Retinal pigment epithelial cell (primary cell): ENCODE data around the gene TUBD1.
"Not testable (repeated sequence)": the region's sequence is repeated elsewhere in the genome, so short reads cannot be mapped to it uniquely, and the experiment has no call there.

Experiments used
- DNase-seq: peaks from one replicate; pipeline ENCODE4 v3.0.0-alpha.2; 2010; ENCODE audit warnings: low read depth
- H3K4me3 ChIP-seq: 2 replicates; pipeline ENCODE4 v1.5.1; 2011; ENCODE audit warnings: mild to moderate bottlenecking, low read length, control low read depth, moderate library complexity
- TF ChIP-seq, protein P1 (sequence below): conservative IDR thresholded peaks from 2 replicates; pipeline ENCODE4 v1.5.1; 2011; ENCODE audit warnings: low read depth, low read length, control low read depth, inconsistent platforms

TUBD1 gene

GRCh38 chr17:59892924-59893675 lies at the start of gene TUBD1, which contains the start of gene RPS6KB1:
Gene TUBD1 (minus strand): TSS chr17:59892943. CDS start chr17:59891002, 1,941 bp downstream.
Gene RPS6KB1 (plus strand): TSS chr17:59893121. CDS start chr17:59893185, 64 bp downstream.
- H3K4me3 ChIP-seq, result peak within 1 kb of the TSS; percentile 71
- TF ChIP-seq, protein P1, sequence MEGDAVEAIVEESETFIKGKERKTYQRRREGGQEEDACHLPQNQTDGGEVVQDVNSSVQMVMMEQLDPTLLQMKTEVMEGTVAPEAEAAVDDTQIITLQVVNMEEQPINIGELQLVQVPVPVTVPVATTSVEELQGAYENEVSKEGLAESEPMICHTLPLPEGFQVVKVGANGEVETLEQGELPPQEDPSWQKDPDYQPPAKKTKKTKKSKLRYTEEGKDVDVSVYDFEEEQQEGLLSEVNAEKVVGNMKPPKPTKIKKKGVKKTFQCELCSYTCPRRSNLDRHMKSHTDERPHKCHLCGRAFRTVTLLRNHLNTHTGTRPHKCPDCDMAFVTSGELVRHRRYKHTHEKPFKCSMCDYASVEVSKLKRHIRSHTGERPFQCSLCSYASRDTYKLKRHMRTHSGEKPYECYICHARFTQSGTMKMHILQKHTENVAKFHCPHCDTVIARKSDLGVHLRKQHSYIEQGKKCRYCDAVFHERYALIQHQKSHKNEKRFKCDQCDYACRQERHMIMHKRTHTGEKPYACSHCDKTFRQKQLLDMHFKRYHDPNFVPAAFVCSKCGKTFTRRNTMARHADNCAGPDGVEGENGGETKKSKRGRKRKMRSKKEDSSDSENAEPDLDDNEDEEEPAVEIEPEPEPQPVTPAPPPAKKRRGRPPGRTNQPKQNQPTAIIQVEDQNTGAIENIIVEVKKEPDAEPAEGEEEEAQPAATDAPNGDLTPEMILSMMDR, result no peak
- peak; percentile 99 for DNase-seq

GRCh38 chr17:59941131-59941530 lies 48.4 kb upstream of the TUBD1 start:
- H3K4me3 ChIP-seq, result no peak overlapping the region
- no peak for DNase-seq
- TF ChIP-seq, protein P1, result no peak

DNA sequence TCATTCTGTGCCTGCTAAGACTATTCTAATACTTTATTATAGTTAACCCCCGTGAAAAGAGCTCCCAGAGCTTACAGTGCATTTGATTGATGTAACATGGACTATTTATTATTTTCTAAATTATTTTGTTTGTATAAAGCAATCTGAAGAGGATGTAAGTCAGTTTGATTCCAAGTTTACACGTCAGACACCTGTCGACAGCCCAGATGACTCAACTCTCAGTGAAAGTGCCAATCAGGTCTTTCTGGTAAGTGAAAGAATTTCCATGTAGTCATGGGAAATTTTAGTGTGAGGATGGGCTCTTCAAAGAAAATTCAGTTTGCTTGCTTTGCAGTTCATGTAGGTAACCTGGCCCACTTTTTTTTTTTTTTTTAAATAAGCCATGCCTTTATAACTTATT lies 48.0 kb upstream of the TUBD1 start:
- DNase-seq, H3K4me3 ChIP-seq: not testable (repeated sequence)

DNA sequence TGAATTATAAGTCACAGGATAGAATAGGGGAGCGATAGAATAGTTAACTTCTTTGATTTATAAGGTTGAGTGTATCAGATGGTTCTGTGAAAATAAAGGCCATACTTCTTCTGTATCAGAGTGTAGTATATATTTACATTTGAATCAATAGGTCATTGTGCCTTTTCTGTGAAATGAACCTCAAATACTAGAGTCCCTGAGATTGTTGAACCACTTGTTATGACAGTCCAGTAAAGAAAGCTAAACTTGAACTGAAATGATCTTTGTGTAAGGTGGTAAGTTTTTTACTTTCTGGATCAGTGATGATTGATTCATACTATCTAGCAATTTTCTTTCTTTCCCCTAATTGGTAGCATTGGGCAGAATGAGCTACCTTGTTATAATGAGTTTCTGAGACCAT lies 40.6 kb upstream of the TUBD1 start:
- H3K4me3 ChIP-seq, DNase-seq: not testable (repeated sequence)

DNA sequence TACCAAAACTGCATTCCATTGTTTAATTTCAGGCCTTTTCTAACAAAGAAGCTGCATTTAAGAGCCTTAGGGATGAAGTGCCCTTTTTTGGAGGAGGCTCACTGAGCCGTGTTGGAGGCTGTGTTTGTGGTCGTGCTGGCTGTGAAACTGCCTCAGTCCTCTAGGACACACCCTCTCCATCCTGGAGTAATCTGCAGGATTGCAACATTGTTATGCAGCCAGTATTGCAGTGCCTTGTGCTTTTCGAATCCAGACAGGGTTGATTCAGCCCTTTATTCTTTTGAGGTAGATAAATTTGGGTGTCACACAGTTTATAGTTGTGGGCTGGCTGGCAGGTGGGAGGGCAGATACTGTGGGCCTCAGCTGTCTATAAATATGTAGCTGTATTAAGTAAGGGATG lies 38.0 kb upstream of the TUBD1 start:
- H3K4me3 ChIP-seq, result not testable (repeated sequence)
- DNase-seq, result peak; percentile 4

GRCh38 chr17:59930121-59930520 lies 37.4 kb upstream of the TUBD1 start:
- DNase-seq, H3K4me3 ChIP-seq: not testable (repeated sequence)

GRCh38 chr17:59920637-59921036 lies 27.9 kb upstream of the TUBD1 start:
- H3K4me3 ChIP-seq, DNase-seq: not testable (repeated sequence)

- H3K4me3 ChIP-seq, result no peak overlapping the region
- TF ChIP-seq, protein P1, result no peak
- DNase-seq, result no peak
Measured at GRCh38 chr17:59916446-59916845, 23.7 kb upstream of the TUBD1 start.

GRCh38 chr17:59914274-59914854 lies 21.6 kb upstream of the TUBD1 start:
- TF ChIP-seq, protein P1, result peak; percentile 58
- H3K4me3 ChIP-seq, result no peak overlapping the region
- no peak for DNase-seq

- no peak overlapping the region for H3K4me3 ChIP-seq
- DNase-seq, result no peak
- TF ChIP-seq, protein P1, result no peak
Measured at GRCh38 chr17:59907467-59907866, 14.7 kb upstream of the TUBD1 start.
